GM18526 (cell line): ENCODE measurements around the gene DUT.

Experiments used
- POLR2A ChIP-seq: IDR thresholded peaks from 3 replicates; pipeline ENCODE4 v1.6.1; 2011; ENCODE audit not compliant: insufficient read length; ENCODE audit errors: extremely low read depth

Gene DUT

GRCh38 chr15:48315041-48315440 lies 16.2 kb upstream of the DUT start:
- no peak for TF ChIP-seq POLR2A

GRCh38 chr15:48317221-48317620 lies 14.0 kb upstream of the DUT start:
- TF ChIP-seq POLR2A: no peak

GRCh38 chr15:48318131-48318530 lies 13.1 kb upstream of the DUT start:
- no peak for TF ChIP-seq POLR2A

- TF ChIP-seq POLR2A: no peak
These were observed 7.9 kb upstream of the DUT start for GRCh38 chr15:48323294-48323693.

DNA sequence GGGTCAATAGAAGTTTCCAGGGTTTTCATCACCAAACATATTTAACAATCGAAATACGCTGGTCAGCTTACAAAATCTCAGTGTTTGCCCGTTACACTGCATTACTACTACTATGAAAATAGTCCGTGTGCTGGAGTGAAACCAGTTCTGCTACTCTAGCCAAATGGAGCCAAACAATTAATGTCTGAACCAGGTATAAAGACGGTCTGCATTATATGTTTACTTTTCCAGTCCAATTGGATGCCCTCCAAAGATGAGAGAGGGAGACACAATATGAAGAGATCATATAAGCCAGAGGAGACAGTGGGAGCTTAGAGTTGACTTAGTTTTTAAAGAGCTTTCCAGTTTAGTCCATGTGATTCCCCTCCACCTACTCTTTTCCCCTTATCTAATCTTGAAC lies 6.3 kb upstream of the DUT start:
- TF ChIP-seq POLR2A: no peak

- no peak for TF ChIP-seq POLR2A
These were observed 5.8 kb upstream of the DUT start for GRCh38 chr15:48325400-48325799.

- no peak for TF ChIP-seq POLR2A
These were observed 984 bp upstream of the DUT start for GRCh38 chr15:48330105-48330785.

- TF ChIP-seq POLR2A: peak; percentile 50
These were observed 790 bp downstream of the DUT start for GRCh38 chr15:48331796-48332641.

GRCh38 chr15:48332642-48333034 lies 1.4 kb downstream of the DUT start:
- TF ChIP-seq POLR2A: no peak

GRCh38 chr15:48333540-48333939 lies 2.3 kb downstream of the DUT start:
- no peak for TF ChIP-seq POLR2A

DNA sequence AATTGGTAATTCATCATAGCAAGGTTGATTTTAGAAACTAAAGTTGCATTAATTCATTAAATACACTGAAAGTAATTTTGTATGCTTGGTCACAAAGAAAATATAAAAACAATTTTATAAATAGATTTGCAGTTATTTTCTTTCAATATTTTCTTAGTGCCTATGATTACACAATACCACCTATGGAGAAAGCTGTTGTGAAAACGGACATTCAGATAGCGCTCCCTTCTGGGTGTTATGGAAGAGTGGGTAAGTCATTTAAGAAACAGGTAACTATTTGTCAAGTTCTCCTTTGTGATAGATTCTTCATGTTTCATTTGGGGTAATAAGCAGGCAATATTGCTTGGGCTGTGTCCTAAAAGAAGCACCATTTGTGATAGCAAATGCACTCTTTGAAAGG lies 3.0 kb downstream of the DUT start:
- TF ChIP-seq POLR2A: no peak

DNA sequence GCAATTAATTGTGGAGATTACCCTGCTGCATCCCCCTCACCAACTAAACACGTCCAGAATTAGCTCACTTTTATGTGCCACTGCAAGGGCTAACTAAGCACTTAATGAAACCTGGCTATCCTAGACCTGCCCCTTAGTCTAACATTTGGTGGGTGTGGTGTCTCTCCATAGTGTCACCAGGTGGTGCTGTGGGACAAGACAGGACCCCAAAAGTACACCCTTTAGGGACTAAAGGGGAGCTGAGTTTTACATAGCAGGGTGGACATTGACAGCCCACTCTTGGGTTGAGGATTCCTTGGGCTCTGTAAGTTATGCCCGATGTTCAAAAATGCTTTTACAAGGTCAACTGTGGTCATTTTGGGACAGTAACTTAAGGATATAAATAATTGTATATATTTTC lies 5.7 kb downstream of the DUT start:
- TF ChIP-seq POLR2A: no peak

DNA sequence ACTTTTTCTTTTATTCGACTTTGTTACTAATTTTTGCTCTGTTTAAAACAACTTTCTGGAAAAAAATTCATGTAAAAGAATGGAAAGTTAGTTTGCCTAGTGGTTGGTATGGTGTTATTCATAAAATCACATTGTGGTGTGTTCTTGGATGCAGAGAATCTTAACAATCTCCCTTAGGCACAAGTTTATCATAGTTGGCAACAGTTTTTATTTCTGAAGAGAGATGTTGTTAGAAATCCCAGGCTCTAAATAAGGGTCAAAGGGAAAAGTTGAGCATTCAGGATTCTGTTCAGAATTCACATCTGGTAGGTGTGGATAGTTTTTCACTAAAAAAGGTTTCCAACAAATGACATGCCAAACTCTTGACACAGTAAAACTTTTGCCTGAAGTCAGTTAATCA lies 6.4 kb downstream of the DUT start:
- TF ChIP-seq POLR2A: no peak

DNA sequence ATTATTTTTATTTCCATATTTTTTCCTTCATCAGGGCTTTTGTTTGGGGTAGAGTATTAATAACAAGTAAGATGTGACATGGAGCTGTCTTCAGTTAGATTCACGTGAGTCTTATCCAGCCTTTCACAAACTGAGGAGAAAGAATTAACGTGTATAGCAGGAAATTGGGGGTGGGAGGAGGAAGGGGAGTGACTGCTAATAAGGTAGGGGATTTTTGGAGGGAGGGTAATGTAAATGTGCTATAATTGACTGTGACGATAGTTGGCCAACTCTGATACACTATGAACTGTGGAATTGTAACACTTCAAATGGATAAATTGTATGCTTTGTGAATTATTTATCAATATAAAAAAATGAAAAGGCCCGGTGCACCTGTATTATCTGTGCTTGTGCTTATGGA lies 8.9 kb downstream of the DUT start:
- no peak for TF ChIP-seq POLR2A

DNA sequence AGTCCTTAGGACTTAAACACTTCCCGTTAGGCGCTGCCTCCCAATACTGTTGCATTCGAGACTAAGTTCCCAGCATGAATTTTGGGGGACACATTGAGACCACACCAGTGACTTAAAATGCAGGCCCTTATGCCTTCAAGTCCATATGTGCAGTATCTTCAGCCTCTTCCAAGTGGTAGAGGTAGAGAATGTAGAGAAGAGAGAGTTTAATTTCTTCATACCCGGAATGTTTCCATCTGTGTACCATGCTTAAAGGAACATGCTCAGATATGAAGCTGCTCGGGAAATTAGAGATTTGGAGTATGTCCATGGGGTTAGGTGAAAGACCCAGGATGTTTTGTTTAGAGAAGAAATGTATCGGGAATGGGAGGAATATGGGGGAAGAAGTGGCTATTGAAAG lies 12.6 kb downstream of the DUT start:
- TF ChIP-seq POLR2A: no peak

- TF ChIP-seq POLR2A: no peak
These were observed 14.3 kb downstream of the DUT start for GRCh38 chr15:48345516-48345915.
